Thoracic aorta (tissue), 2 donors: Measurements from ENCODE around the gene HUS1B. TPM values are rescaled to one million over a fixed set of nuclear protein-coding genes. Genes with fewer than 3 reads are reported as not detected.

ENCODE experiments used
- ATAC-seq: fragments of 150-250 bp; one replicate; pipeline ENCODE4 v1.8.0; 2017; ENCODE audit warnings: low read depth; ENCODE audit not compliant: insufficient number of reproducible peaks, low FRiP score
- DNase-seq: peaks from one replicate; pipeline ENCODE4 v3.0.0-alpha.2; 2020; ENCODE audit warnings: low spot score
- H3K27ac ChIP-seq, 2 donors: fragments of 200-600 bp; sonication (generic); 1 replicate in 1 of 2; 2 replicates in 1 of 2; pipeline ENCODE4 v1.5.1; 2016; ENCODE audit warnings: mild to moderate bottlenecking in 2 of 2, moderate library complexity in 2 of 2
- H3K27me3 ChIP-seq: fragments of 200-600 bp; sonication (generic); replicated peaks from 2 replicates; pipeline ENCODE4 v1.6.0; 2016; ENCODE audit warnings: mild to moderate bottlenecking; ENCODE audit not compliant: insufficient read depth
- H3K36me3 ChIP-seq: fragments of 200-600 bp; sonication (generic); one replicate; pipeline ENCODE4 v1.5.1; 2016
- H3K4me1 ChIP-seq, 2 donors: fragments of 200-600 bp; sonication (generic); 1 replicate in 1 of 2; 2 replicates in 1 of 2; pipeline versions ENCODE4 v1.5.1 to v1.6.0; 2016; ENCODE audit warnings: low read depth in 2 of 2, mild to moderate bottlenecking in 1 of 2; ENCODE audit not compliant: control insufficient read depth in 1 of 2
- H3K4me3 ChIP-seq: fragments of 200-600 bp; sonication (generic); 2 replicates; pipeline ENCODE4 v1.5.1; 2016; ENCODE audit warnings: mild to moderate bottlenecking
- H3K9me3 ChIP-seq: fragments of 200-600 bp; sonication (generic); 2 replicates; pipeline ENCODE4 v1.5.1; 2016
- total RNA-seq, 2 donors: library from RNA; depleted of rRNA; stranded (reverse); fragments of >200 nt; gene quantifications; one replicate each; pipeline versions ENCODE4 v1.1.0 to v1.2.3, GENCODE V29; 2016
- TF ChIP-seq, protein P1 (sequence below): fragments of 200-600 bp; sonication (generic); IDR thresholded peaks from one replicate; pipeline ENCODE4 v1.5.1; 2019; ENCODE audit warnings: antibody characterized with exemption

The HUS1B gene
- 1 to 10 TPM in 1 of 2 donors, under 1 TPM in 1; 0.71 to 2.6 TPM for total RNA-seq

DNA sequence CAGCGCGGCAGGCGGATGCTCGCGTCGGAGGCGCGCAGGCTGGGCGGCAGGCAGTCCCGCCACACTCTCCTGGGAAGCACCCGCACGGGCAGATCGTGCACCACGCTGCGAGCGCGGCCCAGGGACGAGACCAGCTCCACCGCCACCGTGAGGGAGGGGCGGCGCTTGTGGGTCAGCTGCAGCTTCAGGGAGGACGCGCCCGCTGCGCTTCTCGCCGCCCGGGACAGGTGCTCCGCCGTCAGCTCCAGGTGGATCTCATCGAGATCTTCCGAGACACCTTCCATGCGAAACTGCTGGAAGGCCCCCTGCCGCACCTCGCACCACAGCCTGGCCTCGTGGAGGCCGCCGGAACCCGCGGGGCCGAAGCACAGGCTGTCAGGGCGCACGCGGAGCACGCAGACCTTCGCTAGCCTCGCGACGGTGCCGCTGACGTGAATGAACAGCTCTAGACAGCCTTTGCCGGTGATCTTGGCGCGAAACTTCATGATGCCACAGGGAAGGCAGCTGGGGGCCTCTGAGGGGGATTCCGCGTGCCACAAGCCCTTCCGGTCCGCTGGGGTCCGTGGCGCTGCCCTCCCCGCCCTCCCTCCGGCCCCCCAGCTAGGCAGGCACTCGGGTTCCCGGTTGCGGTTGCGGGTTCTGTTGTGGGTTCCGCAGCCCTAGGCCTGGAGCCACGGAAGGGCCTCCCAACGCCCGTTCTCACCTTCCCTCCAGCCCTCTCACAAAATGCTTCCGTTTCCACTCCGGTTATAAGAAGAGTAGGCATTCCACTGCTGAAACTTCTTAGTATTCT, at the start of gene HUS1B:
Gene HUS1B (minus strand): TSS at position 641 of the 793 bp plus-strand sequence. CDS start 156 bp downstream, at position 485.
- ATAC-seq (no peak), DNase-seq (no peak)
- TF ChIP-seq, protein P1, sequence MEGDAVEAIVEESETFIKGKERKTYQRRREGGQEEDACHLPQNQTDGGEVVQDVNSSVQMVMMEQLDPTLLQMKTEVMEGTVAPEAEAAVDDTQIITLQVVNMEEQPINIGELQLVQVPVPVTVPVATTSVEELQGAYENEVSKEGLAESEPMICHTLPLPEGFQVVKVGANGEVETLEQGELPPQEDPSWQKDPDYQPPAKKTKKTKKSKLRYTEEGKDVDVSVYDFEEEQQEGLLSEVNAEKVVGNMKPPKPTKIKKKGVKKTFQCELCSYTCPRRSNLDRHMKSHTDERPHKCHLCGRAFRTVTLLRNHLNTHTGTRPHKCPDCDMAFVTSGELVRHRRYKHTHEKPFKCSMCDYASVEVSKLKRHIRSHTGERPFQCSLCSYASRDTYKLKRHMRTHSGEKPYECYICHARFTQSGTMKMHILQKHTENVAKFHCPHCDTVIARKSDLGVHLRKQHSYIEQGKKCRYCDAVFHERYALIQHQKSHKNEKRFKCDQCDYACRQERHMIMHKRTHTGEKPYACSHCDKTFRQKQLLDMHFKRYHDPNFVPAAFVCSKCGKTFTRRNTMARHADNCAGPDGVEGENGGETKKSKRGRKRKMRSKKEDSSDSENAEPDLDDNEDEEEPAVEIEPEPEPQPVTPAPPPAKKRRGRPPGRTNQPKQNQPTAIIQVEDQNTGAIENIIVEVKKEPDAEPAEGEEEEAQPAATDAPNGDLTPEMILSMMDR = no peak
- no peaks in the 10 kb centered on the region for H3K9me3 ChIP-seq
- H3K36me3 ChIP-seq = peaks cover 5% of the 10 kb centered on the region
- H3K4me3 ChIP-seq = no peak within 1 kb of the TSS
- H3K27me3 ChIP-seq = no peaks in the 10 kb centered on the region
- H3K4me1 ChIP-seq = peaks cover 7 to 14% of the 10 kb centered on the region in 2 donors
- H3K27ac ChIP-seq = no peak within 1 kb of the TSS

DNA sequence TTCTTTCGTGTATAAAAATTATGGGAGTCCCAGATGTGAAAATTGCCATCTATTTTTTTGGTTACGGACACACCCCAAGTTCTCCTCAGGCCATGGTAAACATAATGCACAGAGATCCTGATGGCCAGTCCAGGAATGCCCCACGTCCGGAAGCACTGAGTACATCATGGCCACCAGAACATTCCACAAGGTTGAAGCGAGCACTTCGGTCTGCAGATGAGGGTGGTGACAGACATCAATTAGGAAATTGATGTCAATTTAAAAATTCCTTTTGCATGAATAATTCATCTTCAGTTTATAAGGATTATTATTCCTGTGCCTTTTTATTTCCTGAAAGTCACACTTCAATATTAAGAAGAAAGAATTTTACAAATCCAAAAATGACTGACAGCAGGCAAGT, 49.2 kb upstream of the HUS1B start:
- DNase-seq (no peak), ATAC-seq (no peak)
- TF ChIP-seq, protein P1 = no peak

DNA sequence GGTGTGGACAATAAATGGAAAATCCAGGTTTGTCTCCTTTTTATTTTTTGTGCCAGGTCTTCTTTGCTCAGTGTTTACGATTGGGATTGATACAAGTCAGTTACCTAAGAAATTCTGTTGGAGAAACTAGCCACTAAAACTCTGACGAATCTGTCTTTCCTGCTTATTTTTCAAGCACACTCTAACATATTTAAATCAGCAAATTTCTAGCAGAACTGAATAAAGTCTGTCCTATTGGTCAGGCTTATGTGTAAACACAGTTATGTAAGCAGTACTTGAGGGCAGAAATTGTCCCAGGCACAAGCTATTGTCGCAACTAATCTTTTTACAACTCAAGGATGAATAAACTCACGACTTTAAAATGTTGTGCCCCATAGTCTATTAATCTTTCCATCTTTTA, 48.1 kb upstream of the HUS1B start:
- H3K27ac ChIP-seq = no peak overlapping the region
- no peaks in the 10 kb centered on the region for H3K4me1 ChIP-seq
- H3K9me3 ChIP-seq = no peaks in the 10 kb centered on the region
- ATAC-seq (no peak), DNase-seq (no peak)
- H3K27me3 ChIP-seq = no peaks in the 10 kb centered on the region
- H3K36me3 ChIP-seq = no peaks in the 10 kb centered on the region
- no peak overlapping the region for H3K4me3 ChIP-seq
- TF ChIP-seq, protein P1 = no peak

More for the DNA sequence above, 49.2 kb upstream of the HUS1B start:
- no peak overlapping the region for H3K4me3 ChIP-seq
- no peaks in the 10 kb centered on the region for H3K27me3 ChIP-seq
- H3K4me1 ChIP-seq = peaks cover 0 to 11% of the 10 kb centered on the region in 2 donors
- H3K9me3 ChIP-seq = no peaks in the 10 kb centered on the region
- H3K27ac ChIP-seq = no peak overlapping the region
- H3K36me3 ChIP-seq = no peaks in the 10 kb centered on the region

DNA sequence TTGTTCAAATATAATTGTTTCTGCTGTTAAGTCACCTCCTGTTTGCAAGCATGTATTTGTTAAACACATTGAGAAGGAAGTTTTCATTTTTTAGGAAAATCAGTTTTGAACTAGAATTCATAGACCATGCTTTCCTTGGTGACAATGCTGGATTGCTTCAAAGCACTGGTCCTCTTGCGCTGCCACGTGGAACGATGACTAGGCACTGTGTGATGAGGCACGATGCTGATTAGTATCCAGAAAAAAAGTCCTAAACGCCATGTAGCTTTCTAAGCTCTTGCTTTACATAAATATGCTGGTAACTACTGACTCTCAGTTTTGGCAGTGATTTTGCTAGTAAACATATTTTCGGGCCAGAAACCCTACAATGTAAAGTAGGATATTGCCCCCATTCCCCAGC, 47.1 kb upstream of the HUS1B start:
- Histone ChIP-seq H3K4me1 (no peaks in the 10 kb centered on the region), H3K4me3 (no peak overlapping the region), H3K27me3 (no peaks in the 10 kb centered on the region), H3K27ac (no peak overlapping the region), H3K36me3 (no peaks in the 10 kb centered on the region), H3K9me3 (no peaks in the 10 kb centered on the region)
- no peak for DNase-seq
- TF ChIP-seq, protein P1 = no peak
- ATAC-seq = no peak

DNA sequence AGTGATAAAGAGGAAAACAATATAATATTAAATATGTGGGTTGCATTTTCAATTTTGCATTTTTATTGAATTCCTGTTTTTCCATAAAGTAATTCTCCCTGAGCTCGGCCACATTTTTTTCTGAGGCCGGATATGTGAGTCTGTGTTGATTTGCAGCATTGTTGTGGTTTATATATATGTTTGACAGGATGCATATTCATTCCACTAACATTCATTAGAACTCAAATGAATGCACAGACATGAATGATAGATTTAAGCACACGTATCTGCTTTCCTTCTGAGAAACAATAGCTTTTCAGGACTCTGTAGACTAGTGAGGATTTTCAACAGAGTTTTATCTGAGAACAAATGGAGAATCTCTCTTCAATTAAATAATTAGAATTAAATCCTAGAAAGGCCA, 46.7 kb upstream of the HUS1B start:
- Histone ChIP-seq H3K9me3 (no peaks in the 10 kb centered on the region), H3K27me3 (no peaks in the 10 kb centered on the region), H3K27ac (no peak overlapping the region), H3K4me3 (no peak overlapping the region), H3K36me3 (no peaks in the 10 kb centered on the region), H3K4me1 (no peaks in the 10 kb centered on the region)
- TF ChIP-seq, protein P1 = no peak
- DNase-seq = no peak
- ATAC-seq = no peak
